Measurements from ENCODE around the gene NOM1. TPM values are rescaled to one million over a fixed set of nuclear protein-coding genes. Genes with fewer than 3 reads are reported as not detected.
"Not testable (repeated sequence)": the region's sequence is repeated elsewhere in the genome, so short reads cannot be mapped to it uniquely, and the experiment has no call there.

NOM1 gene
- 8.5 and 15.5 TPM in 2 replicates for total RNA-seq (2014; rRNA removed; shearing (Covaris generic))

GRCh38 chr7:156949541-156950380, at the start of gene NOM1:
NOM1 (plus strand) TSS chr7:156949712; CDS start chr7:156949738, 26 bp downstream.
- peak; percentile 46 for DNase-seq (ENCODE audit: low spot score)

- peak; percentile 35 for DNase-seq (ENCODE audit: low spot score)
Observed at GRCh38 chr7:156900093-156900492, 49.4 kb upstream of the NOM1 start.

- DNase-seq (ENCODE audit: low spot score) = peak; percentile 75
Observed at GRCh38 chr7:156903232-156903909, 46.1 kb upstream of the NOM1 start.

GRCh38 chr7:156906200-156906649, 43.3 kb upstream of the NOM1 start:
- DNase-seq (ENCODE audit: low spot score) = no peak

GRCh38 chr7:156907656-156908055, 41.9 kb upstream of the NOM1 start:
- no peak for DNase-seq (ENCODE audit: low spot score)

- not testable (repeated sequence) for DNase-seq (ENCODE audit: low spot score)
Observed at GRCh38 chr7:156909574-156910252, 39.8 kb upstream of the NOM1 start.

GRCh38 chr7:156918635-156919034, 30.9 kb upstream of the NOM1 start:
- no peak for DNase-seq (ENCODE audit: low spot score)

GRCh38 chr7:156919132-156919713, 30.3 kb upstream of the NOM1 start:
- no peak for DNase-seq (ENCODE audit: low spot score)

GRCh38 chr7:156920076-156920475, 29.4 kb upstream of the NOM1 start:
- DNase-seq (ENCODE audit: low spot score) = no peak

GRCh38 chr7:156920487-156921373, 28.8 kb upstream of the NOM1 start:
- not testable (repeated sequence) for DNase-seq (ENCODE audit: low spot score)

- not testable (repeated sequence) for DNase-seq (ENCODE audit: low spot score)
Observed at GRCh38 chr7:156922304-156922703, 27.2 kb upstream of the NOM1 start.

GRCh38 chr7:156925821-156926220, 23.7 kb upstream of the NOM1 start:
- not testable (repeated sequence) for DNase-seq (ENCODE audit: low spot score)

GRCh38 chr7:156927571-156928405, 21.7 kb upstream of the NOM1 start:
- no peak for DNase-seq (ENCODE audit: low spot score)

- DNase-seq (ENCODE audit: low spot score) = no peak
Observed at GRCh38 chr7:156928406-156928747, 21.1 kb upstream of the NOM1 start.

GRCh38 chr7:156929789-156930539, 19.5 kb upstream of the NOM1 start:
- no peak for DNase-seq (ENCODE audit: low spot score)

- peak; percentile 51 for DNase-seq (ENCODE audit: low spot score)
Observed at GRCh38 chr7:156932006-156932405, 17.5 kb upstream of the NOM1 start.

- DNase-seq (ENCODE audit: low spot score) = no peak
Observed at GRCh38 chr7:156935250-156935649, 14.3 kb upstream of the NOM1 start.

GRCh38 chr7:156936766-156937165, 12.7 kb upstream of the NOM1 start:
- DNase-seq (ENCODE audit: low spot score) = not testable (repeated sequence)

- DNase-seq (ENCODE audit: low spot score) = no peak
Observed at GRCh38 chr7:156940421-156941122, 8.9 kb upstream of the NOM1 start.
